Medulla oblongata (tissue), 1 donor: ENCODE measurements around the gene EGFLAM.
A peak's percentile ranks its signal among the peaks of the same experiment; 100 is the strongest.
"Not testable (repeated sequence)": the region's sequence is repeated elsewhere in the genome, so short reads cannot be mapped to it uniquely, and the experiment has no call there.

Experiments
- DNase-seq: peaks from one replicate; pipeline ENCODE4 v3.0.0-alpha.2; 2015; ENCODE audit errors: extremely low spot score

The EGFLAM gene

GRCh38 chr5:38375423-38375822, 117.1 kb downstream of the EGFLAM start:
- no peak for DNase-seq

- DNase-seq, result no peak
Measured at GRCh38 chr5:38376404-38376803, 118.0 kb downstream of the EGFLAM start.

- no peak for DNase-seq
Measured at GRCh38 chr5:38378579-38378978, 120.2 kb downstream of the EGFLAM start.

- DNase-seq, result no peak
Measured at GRCh38 chr5:38379350-38379937, 121.1 kb downstream of the EGFLAM start.

GRCh38 chr5:38380537-38380936, 122.2 kb downstream of the EGFLAM start:
- no peak for DNase-seq

- no peak for DNase-seq
Measured at GRCh38 chr5:38381361-38381760, 123.0 kb downstream of the EGFLAM start.

GRCh38 chr5:38382898-38383297, 124.5 kb downstream of the EGFLAM start:
- peak; percentile 76 for DNase-seq

- DNase-seq, result no peak
Measured at GRCh38 chr5:38383701-38384100, 125.3 kb downstream of the EGFLAM start.

- no peak for DNase-seq
Measured at GRCh38 chr5:38384396-38384795, 126.0 kb downstream of the EGFLAM start.

- DNase-seq, result no peak
Measured at GRCh38 chr5:38387161-38387560, 128.8 kb downstream of the EGFLAM start.

- DNase-seq, result no peak
Measured at GRCh38 chr5:38393636-38394035, 135.3 kb downstream of the EGFLAM start.

- DNase-seq, result no peak
Measured at GRCh38 chr5:38396766-38397165, 138.4 kb downstream of the EGFLAM start.

- DNase-seq, result no peak
Measured at GRCh38 chr5:38400365-38400764, 142.0 kb downstream of the EGFLAM start.

- DNase-seq, result no peak
Measured at GRCh38 chr5:38401145-38401544, 142.8 kb downstream of the EGFLAM start.

- DNase-seq, result no peak
Measured at GRCh38 chr5:38403406-38403805, 145.0 kb downstream of the EGFLAM start.

- DNase-seq, result no peak
Measured at GRCh38 chr5:38403877-38404635, 145.7 kb downstream of the EGFLAM start.

- DNase-seq, result no peak
Measured at GRCh38 chr5:38404667-38405276, 146.4 kb downstream of the EGFLAM start.

- no peak for DNase-seq
Measured at GRCh38 chr5:38408446-38409198, 150.3 kb downstream of the EGFLAM start.

GRCh38 chr5:38410304-38410990, 152.1 kb downstream of the EGFLAM start:
- DNase-seq, result no peak

GRCh38 chr5:38413696-38414095, 155.3 kb downstream of the EGFLAM start:
- DNase-seq, result no peak

GRCh38 chr5:38414348-38414747, 156.0 kb downstream of the EGFLAM start:
- no peak for DNase-seq

- not testable (repeated sequence) for DNase-seq
Measured at GRCh38 chr5:38415772-38416171, 157.4 kb downstream of the EGFLAM start.
